H1 (cell line): ENCODE results near the gene STAT5A. TPM values are rescaled to one million over a fixed set of nuclear protein-coding genes. Genes with fewer than 3 reads are reported as not detected.

Experiments used
- ATF2 ChIP-seq: IDR thresholded peaks from 2 replicates; pipeline ENCODE4 v1.6.1; 2012; ENCODE audit warnings: low read length, inconsistent platforms
- PHF8 ChIP-seq: fragments of 200-600 bp; sonication (generic); conservative IDR thresholded peaks from 2 replicates; pipeline ENCODE4 v1.7.1; 2012; ENCODE audit warnings: low read depth, mild to moderate bottlenecking, inconsistent platforms, low read length, moderate library complexity
- polyA plus RNA-seq, 7 experiments: library from polyadenylated mRNA; depleted of rRNA in 3 of 7; stranded (reverse) in 5 of 7; unstranded in 2 of 7; fragments of >200 nt in 5 of 7; fragments of 200-250 nt in 2 of 7; gene quantifications; 1 replicate in 5 of 7; 2 replicates in 1 of 7; 4 replicates in 1 of 7; pipeline versions ENCODE4 v1.2.1 to v1.2.3, GENCODE V29; 2011 to 2013; ENCODE audit warnings: missing spikeins in 2 of 7, mixed read lengths in 2 of 7
- total RNA-seq: library from RNA; stranded (reverse); fragmentation: NEBNext Ultra II Directional; extraction: Animal tissue kit (Norgen Biotek cat#: 25700); gene quantifications from 2 replicates; pipeline ENCODE4 v1.2.1, GENCODE V29; 2021

Gene STAT5A
- total and polyA plus RNA-seq, 2 of the 8 experiments (the other 6 are each of a cell fraction or from before 2014, with no cell fraction given): 4.2 to 5.4 TPM

GRCh38 chr17:42276609-42277341, 11.5 kb upstream of the STAT5A start (continued):
- no peak for TF ChIP-seq ATF2
- TF ChIP-seq PHF8: no peak; the same call in none of the 2 replicates
